Esophagus squamous epithelium (tissue), 4 donors: Measurements from ENCODE around the gene MEF2C.

Source experiments
- CTCF ChIP-seq, 6 experiments: fragments of 450-650 bp in 4 of 6; fragments of 200-600 bp in 2 of 6; sonication (generic) in 2 of 6; IDR thresholded peaks; one replicate each; pipeline ENCODE4 v1.5.1; 2016 to 2019; ENCODE audit warnings: antibody characterized with exemption in 6 of 6, mild to moderate bottlenecking in 4 of 6, moderate library complexity in 4 of 6
- POLR2A ChIP-seq, 4 donors: fragments of 450-650 bp; IDR thresholded peaks; one replicate each; pipeline ENCODE4 v1.6.1; 2017; ENCODE audit warnings: antibody characterized with exemption in 4 of 4, mild to moderate bottlenecking in 4 of 4, moderate library complexity in 3 of 4

DNA sequence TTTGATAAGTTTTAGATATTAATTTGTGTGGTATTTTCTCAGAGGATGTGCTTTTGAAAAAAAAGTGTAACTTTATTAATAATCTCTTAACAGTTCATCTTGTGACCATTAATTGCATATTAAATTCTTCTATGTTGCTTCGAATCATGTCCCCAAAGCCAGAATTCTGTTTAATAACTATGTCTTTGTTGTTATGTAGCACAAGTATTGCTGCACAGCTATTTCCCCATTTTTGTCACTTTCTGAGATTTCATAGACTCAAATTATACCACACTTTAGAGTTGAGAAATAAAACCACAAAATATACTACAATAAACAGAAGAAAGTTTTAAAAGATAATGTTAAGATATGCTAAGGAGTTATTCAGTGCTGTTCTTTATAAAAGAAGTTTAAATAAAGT, 2.8 kb downstream of the MEF2C start:
- TF ChIP-seq POLR2A (IDR thresholded peaks at IDR 0.05) (no peak), CTCF (IDR thresholded peaks at IDR 0.05) (no peak)
